PC-9 (cell line): Measurements from ENCODE around the gene FITM1. TPM values are rescaled to one million over a fixed set of nuclear protein-coding genes. Genes with fewer than 3 reads are reported as not detected.

Experiments used
- BruUV-seq: library from RNA; stranded (reverse); fragments of 400-500 nt; replicated peaks from 2 replicates; lab custom pipeline; 2021; lab: Mats Ljungman, UMichigan
- CTCF ChIA-PET: fragments of 300-600 bp; sonication (Branson Sonifier 250); formaldehyde crosslinking; loops from one replicate; lab custom pipeline; 2022; ENCODE audit warnings: antibody characterized with exemption; lab: Charles Lee
- POLR2A ChIA-PET: fragments of 300-600 bp; sonication (Branson Sonifier 250); formaldehyde crosslinking; loops from one replicate; lab custom pipeline; 2022; ENCODE audit warnings: antibody characterized with exemption; ENCODE audit not compliant: unreplicated experiment; lab: Charles Lee
- DNase-seq, 2 experiments: peaks; one replicate each; pipeline versions ENCODE4 v3.0.0 to v3.0.0-alpha.2; 2015 to 2022; ENCODE audit warnings: mixed read lengths in 1 of 2
- H2AFZ ChIP-seq: fragments of 200-600 bp; sonication (generic); 2 replicates; pipeline ENCODE4 v1.8.1; 2017; ENCODE audit warnings: antibody characterized with exemption
- H3F3A ChIP-seq: fragments of 200-600 bp; sonication (generic); 2 replicates; pipeline ENCODE4 v1.8.1; 2017; ENCODE audit warnings: antibody characterized with exemption, mild to moderate bottlenecking, low read depth; ENCODE audit not compliant: insufficient read depth
- H3K27ac ChIP-seq: fragments of 200-600 bp; sonication (generic); 2 replicates; pipeline ENCODE4 v1.6.1; 2016; ENCODE audit warnings: mixed run types
- H3K27me3 ChIP-seq: fragments of 200-600 bp; sonication (generic); 2 replicates; pipeline ENCODE4 v1.6.1; 2016; ENCODE audit warnings: low read depth, mixed run types; ENCODE audit not compliant: insufficient read depth
- H3K36me3 ChIP-seq: fragments of 200-600 bp; sonication (generic); 2 replicates; pipeline ENCODE4 v1.6.1; 2016; ENCODE audit warnings: low read depth, mixed run types
- H3K4me1 ChIP-seq: fragments of 200-600 bp; sonication (generic); replicated peaks from 2 replicates; pipeline ENCODE4 v1.6.1; 2016; ENCODE audit warnings: mixed run types; ENCODE audit not compliant: insufficient read depth
- H3K4me2 ChIP-seq: fragments of 200-600 bp; sonication (generic); 2 replicates; pipeline ENCODE4 v1.6.1; 2017; ENCODE audit warnings: mixed run types
- H3K4me3 ChIP-seq: fragments of 200-600 bp; sonication (generic); 2 replicates; pipeline ENCODE4 v1.6.1; 2016; ENCODE audit warnings: mixed run types
- H3K79me2 ChIP-seq: fragments of 200-600 bp; sonication (generic); 2 replicates; pipeline ENCODE4 v1.6.1; 2017; ENCODE audit warnings: low read depth, mixed run types
- H3K9me2 ChIP-seq: fragments of 200-600 bp; sonication (generic); 2 replicates; pipeline ENCODE4 v1.8.1; 2017; ENCODE audit warnings: mild to moderate bottlenecking; ENCODE audit not compliant: insufficient read depth
- H3K9me3 ChIP-seq: fragments of 200-600 bp; sonication (generic); 2 replicates; pipeline ENCODE4 v1.8.1; 2016; ENCODE audit warnings: low read depth; ENCODE audit not compliant: insufficient read depth
- H4K20me1 ChIP-seq: fragments of 200-600 bp; sonication (generic); 2 replicates; pipeline ENCODE4 v1.8.1; 2017; ENCODE audit not compliant: insufficient read depth
- EZH2 ChIP-seq: fragments of 200-600 bp; sonication (generic); IDR thresholded peaks from 2 replicates; pipeline ENCODE4 v1.8.0; 2017; ENCODE audit warnings: antibody characterized with exemption, low read depth
- intact Hi-C: fragments of 100-400 bp; cut with micrococcal nuclease; formaldehyde crosslinking; loops from one replicate; pipeline ENCODE4 v1.10.0; 2022; ENCODE audit not compliant: unreplicated experiment
- total RNA-seq: library from RNA; stranded (reverse); gene quantifications from 2 replicates; pipeline ENCODE4 v1.2.3, GENCODE V29; 2021
- TF ChIP-seq, protein P1 (sequence below): fragments of 200-600 bp; sonication (generic); conservative IDR thresholded peaks from 2 replicates; pipeline ENCODE4 v1.6.1; 2017; ENCODE audit warnings: mixed run types, antibody characterized with exemption, mild to moderate bottlenecking, moderate library complexity

FITM1 gene
- total RNA-seq, 1 experiment from 2014 or later, result 0.72 TPM

GRCh38 chr14:24106672-24107271 lies 23.7 kb upstream of the FITM1 start:
- H3K9me2 ChIP-seq, result no peaks in the 10 kb centered on the region
- H2AFZ ChIP-seq, result no peak overlapping the region
- no peaks in the 10 kb centered on the region for H3K9me3 ChIP-seq
- peaks cover 21% of the 10 kb centered on the region for H3K4me1 ChIP-seq
- no peak overlapping the region for H3K27ac ChIP-seq
- no peak for DNase-seq
- H3K4me3 ChIP-seq, result no peak overlapping the region
- ChIA-PET CTCF (no interaction called here), POLR2A (no interaction called here)
- H3K36me3 ChIP-seq, result no peaks in the 10 kb centered on the region
- H3K27me3 ChIP-seq, result no peaks in the 10 kb centered on the region
- no peaks in the 10 kb centered on the region for H3K79me2 ChIP-seq
- no peaks in the 10 kb centered on the region for H4K20me1 ChIP-seq
- no peak overlapping the region for H3K4me2 ChIP-seq
- no TSS peak for BruUV-seq
- H3F3A ChIP-seq, result peaks cover 11% of the 10 kb centered on the region
- TF ChIP-seq, protein P1, sequence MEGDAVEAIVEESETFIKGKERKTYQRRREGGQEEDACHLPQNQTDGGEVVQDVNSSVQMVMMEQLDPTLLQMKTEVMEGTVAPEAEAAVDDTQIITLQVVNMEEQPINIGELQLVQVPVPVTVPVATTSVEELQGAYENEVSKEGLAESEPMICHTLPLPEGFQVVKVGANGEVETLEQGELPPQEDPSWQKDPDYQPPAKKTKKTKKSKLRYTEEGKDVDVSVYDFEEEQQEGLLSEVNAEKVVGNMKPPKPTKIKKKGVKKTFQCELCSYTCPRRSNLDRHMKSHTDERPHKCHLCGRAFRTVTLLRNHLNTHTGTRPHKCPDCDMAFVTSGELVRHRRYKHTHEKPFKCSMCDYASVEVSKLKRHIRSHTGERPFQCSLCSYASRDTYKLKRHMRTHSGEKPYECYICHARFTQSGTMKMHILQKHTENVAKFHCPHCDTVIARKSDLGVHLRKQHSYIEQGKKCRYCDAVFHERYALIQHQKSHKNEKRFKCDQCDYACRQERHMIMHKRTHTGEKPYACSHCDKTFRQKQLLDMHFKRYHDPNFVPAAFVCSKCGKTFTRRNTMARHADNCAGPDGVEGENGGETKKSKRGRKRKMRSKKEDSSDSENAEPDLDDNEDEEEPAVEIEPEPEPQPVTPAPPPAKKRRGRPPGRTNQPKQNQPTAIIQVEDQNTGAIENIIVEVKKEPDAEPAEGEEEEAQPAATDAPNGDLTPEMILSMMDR, result no peak
- no peak for TF ChIP-seq EZH2
- intact Hi-C loops, result no loop called here

- H3K4me1 ChIP-seq, result peaks cover 21% of the 10 kb centered on the region
- ChIA-PET CTCF (interaction anchor here (0.6 to 1.9 kb wide), 11 partner anchors 13 to 475 kb away, joined by 3 to 25 read pairs (median 4); partner anchors contain the start of genes IRF9, PCK2 and RNF31), POLR2A (interaction anchor here (0.6 to 0.7 kb wide), 2 partner anchors 14 to 27 kb away, joined by 3 to 4 read pairs; partner anchors contain the start of gene PSME1)
- BruUV-seq, result no TSS peak
- intact Hi-C loops, result loop anchor here (1.0 to 2.0 kb wide), 2 partner anchors 50 to 94 kb away; no protein-coding TSS in a partner anchor
- H3K79me2 ChIP-seq, result no peaks in the 10 kb centered on the region
- H4K20me1 ChIP-seq, result no peaks in the 10 kb centered on the region
- DNase-seq, result no peak
- H3F3A ChIP-seq, result peaks cover 14% of the 10 kb centered on the region
- H2AFZ ChIP-seq, result no peak overlapping the region
- TF ChIP-seq, protein P1, result no peak
- no peak for TF ChIP-seq EZH2
- no peaks in the 10 kb centered on the region for H3K27me3 ChIP-seq
- no peaks in the 10 kb centered on the region for H3K9me3 ChIP-seq
- no peaks in the 10 kb centered on the region for H3K36me3 ChIP-seq
- no peaks in the 10 kb centered on the region for H3K9me2 ChIP-seq
- no peak overlapping the region for H3K4me3 ChIP-seq
- no peak overlapping the region for H3K4me2 ChIP-seq
- no peak overlapping the region for H3K27ac ChIP-seq
These were observed 22.1 kb upstream of the FITM1 start for GRCh38 chr14:24108336-24108874.

GRCh38 chr14:24110060-24110459 lies 20.4 kb upstream of the FITM1 start:
- CTCF ChIA-PET, result interaction anchor here (0.6 to 1.6 kb wide), 5 partner anchors 15 to 321 kb away, joined by 3 to 13 read pairs (median 3); partner anchors contain the start of gene IRF9
- Histone ChIP-seq H3K9me2 (no peaks in the 10 kb centered on the region), H3K27me3 (no peaks in the 10 kb centered on the region), H3K36me3 (no peaks in the 10 kb centered on the region), H3K4me2 (peak overlapping the region; percentile 51; the same call in 1 of the 2 replicates), H3K79me2 (no peaks in the 10 kb centered on the region), H3F3A (peaks cover 23% of the 10 kb centered on the region), H3K27ac (no peak overlapping the region), H3K9me3 (no peaks in the 10 kb centered on the region), H4K20me1 (no peaks in the 10 kb centered on the region), H2AFZ (no peak overlapping the region), H3K4me3 (no peak overlapping the region), H3K4me1 (peaks cover 21% of the 10 kb centered on the region)
- intact Hi-C loops, result loop anchor here (1.0 kb wide), 1 partner anchor 16 kb away; the partner anchor contains the start of gene PCK2
- DNase-seq, result peak; percentile 43 to 62
- BruUV-seq, result no TSS peak
- POLR2A ChIA-PET, result interaction anchor here (0.7 to 0.8 kb wide), 2 partner anchors 26 to 36 kb away, joined by 4 to 5 read pairs; partner anchors contain the start of gene PSME1
- TF ChIP-seq, protein P1, result no peak
- TF ChIP-seq EZH2, result no peak
